Retinal pigment epithelial cell (primary cell): ENCODE data around the gene OCEL1.
"Not testable (repeated sequence)": the region's sequence is repeated elsewhere in the genome, so short reads cannot be mapped to it uniquely, and the experiment has no call there.

Experiments used
- DNase-seq: peaks from one replicate; pipeline ENCODE4 v3.0.0-alpha.2; 2010; ENCODE audit warnings: low read depth
- H3K4me3 ChIP-seq: 2 replicates; pipeline ENCODE4 v1.5.1; 2011; ENCODE audit warnings: mild to moderate bottlenecking, low read length, control low read depth, moderate library complexity
- CTCF ChIP-seq: conservative IDR thresholded peaks from 2 replicates; pipeline ENCODE4 v1.5.1; 2011; ENCODE audit warnings: low read depth, low read length, control low read depth, inconsistent platforms

The OCEL1 gene

GRCh38 chr19:17185590-17185989 is 40.4 kb upstream of the OCEL1 start:
- H3K4me3 ChIP-seq: no peak overlapping the region
- DNase-seq: no peak
- no peak for TF ChIP-seq CTCF

DNA sequence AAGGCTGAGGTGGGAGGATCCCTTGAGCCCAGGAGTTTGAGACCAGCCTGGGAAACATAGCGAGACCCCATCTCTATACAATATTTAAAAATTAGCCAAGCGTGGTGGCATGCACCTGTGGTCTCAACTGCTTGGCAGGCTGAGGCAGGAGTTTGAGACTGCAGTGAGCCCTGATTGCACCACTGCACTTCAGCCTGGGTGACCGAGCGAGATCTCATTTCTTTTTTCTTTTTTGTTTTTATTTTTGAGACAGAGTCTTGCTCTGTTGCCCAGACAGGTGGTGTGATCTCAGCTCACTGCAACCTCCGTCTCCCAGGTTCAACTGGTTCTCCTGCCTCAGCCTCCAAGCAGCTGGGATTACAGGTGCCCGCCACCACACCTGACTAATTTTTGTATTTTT is 34.3 kb upstream of the OCEL1 start:
- H3K4me3 ChIP-seq, DNase-seq: not testable (repeated sequence)

DNA sequence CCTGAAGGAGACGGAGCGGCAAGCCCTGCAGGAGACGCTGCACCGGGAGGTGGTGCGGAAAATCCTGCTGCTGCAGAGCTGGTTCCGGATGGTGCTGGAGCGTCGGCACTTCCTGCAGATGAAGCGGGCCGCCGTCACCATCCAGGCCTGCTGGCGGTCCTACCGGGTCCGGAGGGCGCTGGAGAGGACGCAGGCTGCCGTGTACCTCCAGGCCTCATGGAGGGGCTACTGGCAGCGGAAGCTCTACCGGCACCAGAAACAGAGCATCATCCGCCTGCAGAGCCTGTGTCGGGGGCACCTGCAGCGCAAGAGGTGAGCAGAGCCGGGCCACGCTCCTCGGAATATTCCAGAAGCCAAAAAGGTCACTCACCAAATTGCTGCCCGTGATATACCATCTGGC is 33.3 kb upstream of the OCEL1 start:
- no peak for TF ChIP-seq CTCF
- H3K4me3 ChIP-seq: no peak overlapping the region
- no peak for DNase-seq

DNA sequence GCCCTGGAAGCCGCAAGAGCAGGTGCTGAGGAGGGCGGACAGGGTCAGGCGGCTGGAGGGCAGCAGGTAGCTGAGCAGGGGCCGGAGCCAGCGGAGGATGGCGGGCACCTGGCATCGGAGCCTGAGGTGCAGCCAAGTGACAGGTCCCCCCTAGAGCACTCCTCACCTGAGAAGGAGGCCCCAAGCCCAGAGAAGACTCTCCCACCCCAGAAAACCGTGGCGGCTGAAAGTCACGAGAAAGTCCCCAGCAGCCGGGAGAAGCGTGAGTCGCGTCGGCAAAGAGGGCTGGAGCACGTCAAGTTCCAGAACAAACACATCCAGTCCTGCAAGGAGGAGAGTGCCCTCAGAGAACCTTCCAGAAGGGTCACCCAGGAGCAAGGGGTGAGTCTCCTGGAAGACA is 31.4 kb upstream of the OCEL1 start:
- no peak for TF ChIP-seq CTCF
- H3K4me3 ChIP-seq: no peak overlapping the region
- DNase-seq: no peak

GRCh38 chr19:17195106-17195505 is 30.9 kb upstream of the OCEL1 start:
- DNase-seq: no peak
- H3K4me3 ChIP-seq: no peak overlapping the region
- no peak for TF ChIP-seq CTCF

- TF ChIP-seq CTCF: no peak
- no peak for DNase-seq
Measured at GRCh38 chr19:17196610-17197009, 29.4 kb upstream of the OCEL1 start.

DNA sequence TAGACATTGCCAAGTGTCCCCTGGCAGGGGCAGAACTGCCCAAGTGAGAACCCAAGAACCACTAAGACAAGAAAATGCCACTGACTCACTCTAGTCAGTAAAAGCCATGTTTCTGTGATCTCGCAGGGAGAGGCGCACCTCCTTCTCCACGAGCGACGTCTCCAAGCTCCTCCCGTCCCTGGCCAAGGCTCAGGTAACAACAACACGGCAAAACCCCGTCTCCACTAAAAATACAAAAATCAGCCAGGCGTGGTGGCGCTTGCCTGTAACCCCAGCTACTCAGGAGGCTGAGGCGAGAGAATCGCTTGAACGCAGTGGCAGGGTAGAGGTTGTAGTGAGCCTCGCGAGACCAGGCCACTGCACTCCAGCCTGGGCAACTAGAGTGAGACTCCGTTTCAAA is 28.4 kb upstream of the OCEL1 start:
- no peak for TF ChIP-seq CTCF
- H3K4me3 ChIP-seq: no peak overlapping the region
- no peak for DNase-seq

More at GRCh38 chr19:17196610-17197009, 29.4 kb upstream of the OCEL1 start:
- no peak overlapping the region for H3K4me3 ChIP-seq
